ENCODE data around the gene CSRP1.
"Not testable (repeated sequence)": the region's sequence is repeated elsewhere in the genome, so short reads cannot be mapped to it uniquely, and the experiment has no call there.

The CSRP1 gene

GRCh38 chr1:201476670-201477344 lies 30.1 kb downstream of the CSRP1 start:
- DNase-seq (ENCODE audit: low read depth in 2 of 2), result no peak

- DNase-seq (ENCODE audit: low read depth in 2 of 2), result no peak
Observed at GRCh38 chr1:201475915-201476669, 30.8 kb downstream of the CSRP1 start.

- DNase-seq (ENCODE audit: low read depth in 2 of 2), result no peak
Observed at GRCh38 chr1:201475130-201475529, 31.8 kb downstream of the CSRP1 start.

- no peak for DNase-seq (ENCODE audit: low read depth in 2 of 2)
Observed at GRCh38 chr1:201473296-201473695, 33.6 kb downstream of the CSRP1 start.

GRCh38 chr1:201472321-201472720 lies 34.6 kb downstream of the CSRP1 start:
- DNase-seq (ENCODE audit: low read depth in 2 of 2), result not testable (repeated sequence)

- DNase-seq (ENCODE audit: low read depth in 2 of 2), result no peak
Observed at GRCh38 chr1:201471772-201472171, 35.2 kb downstream of the CSRP1 start.

GRCh38 chr1:201470581-201470980 lies 36.3 kb downstream of the CSRP1 start:
- DNase-seq (ENCODE audit: low read depth in 2 of 2), result no peak

GRCh38 chr1:201469645-201470074 lies 37.3 kb downstream of the CSRP1 start:
- DNase-seq (ENCODE audit: low read depth in 2 of 2), result no peak

GRCh38 chr1:201468844-201469644 lies 37.9 kb downstream of the CSRP1 start, which contains the start of gene PHLDA3:
Gene PHLDA3 (minus strand): TSS chr1:201469188. CDS start chr1:201468786, 402 bp downstream.
- no peak for DNase-seq (ENCODE audit: low read depth in 2 of 2)

GRCh38 chr1:201468501-201468843 lies 38.5 kb downstream of the CSRP1 start:
- DNase-seq (ENCODE audit: low read depth in 2 of 2), result no peak

- no peak for DNase-seq (ENCODE audit: low read depth in 2 of 2)
Observed at GRCh38 chr1:201466492-201466891, 40.4 kb downstream of the CSRP1 start.

GRCh38 chr1:201465698-201466290 lies 41.1 kb downstream of the CSRP1 start:
- no peak for DNase-seq (ENCODE audit: low read depth in 2 of 2)

GRCh38 chr1:201463071-201463552 lies 43.8 kb downstream of the CSRP1 start:
- no peak for DNase-seq (ENCODE audit: low read depth in 2 of 2)

- no peak for DNase-seq (ENCODE audit: low read depth in 2 of 2)
Observed at GRCh38 chr1:201461645-201462441, 45.1 kb downstream of the CSRP1 start.

- no peak for DNase-seq (ENCODE audit: low read depth in 2 of 2)
Observed at GRCh38 chr1:201460814-201461644, 45.9 kb downstream of the CSRP1 start.

- no peak for DNase-seq (ENCODE audit: low read depth in 2 of 2)
Observed at GRCh38 chr1:201459775-201460174, 47.1 kb downstream of the CSRP1 start.

GRCh38 chr1:201459052-201459451 lies 47.9 kb downstream of the CSRP1 start:
- DNase-seq (ENCODE audit: low read depth in 2 of 2), result no peak

- no peak for DNase-seq (ENCODE audit: low read depth in 2 of 2)
Observed at GRCh38 chr1:201457508-201457960, 49.4 kb downstream of the CSRP1 start.

- no peak for DNase-seq (ENCODE audit: low read depth in 2 of 2)
Observed at GRCh38 chr1:201456499-201457309, 50.2 kb downstream of the CSRP1 start.
